Esophagus (tissue), 2 donors: ENCODE results near the gene DGKE. TPM values are rescaled to one million over a fixed set of nuclear protein-coding genes. Genes with fewer than 3 reads are reported as not detected.

Source experiments
- H3K27ac ChIP-seq, 2 donors: one replicate each; pipeline ENCODE4 v1.5.1; 2013; ENCODE audit warnings: low read depth in 2 of 2, mild to moderate bottlenecking in 2 of 2, inconsistent platforms in 1 of 2, low read length in 1 of 2, moderate library complexity in 1 of 2
- H3K27me3 ChIP-seq, 2 donors: one replicate each; pipeline ENCODE4 v1.6.1; 2013; ENCODE audit warnings: low read length in 2 of 2, control low read depth in 1 of 2, mild to moderate bottlenecking in 1 of 2; ENCODE audit not compliant: insufficient read depth in 2 of 2, control insufficient read depth in 1 of 2
- H3K36me3 ChIP-seq, 2 donors: one replicate each; pipeline ENCODE4 v1.6.1; 2013; ENCODE audit warnings: low read length in 1 of 2; ENCODE audit not compliant: control insufficient read depth in 2 of 2, insufficient read depth in 2 of 2
- H3K4me1 ChIP-seq, 2 donors: one replicate each; pipeline ENCODE4 v1.6.1; 2013; ENCODE audit warnings: low read length in 1 of 2; ENCODE audit not compliant: control insufficient read depth in 2 of 2, insufficient read depth in 2 of 2
- H3K4me3 ChIP-seq, 2 donors: one replicate each; pipeline ENCODE4 v1.5.1; 2013; ENCODE audit warnings: low read length in 2 of 2, mild to moderate bottlenecking in 2 of 2, low read depth in 1 of 2, moderate library complexity in 1 of 2
- H3K9me3 ChIP-seq, 2 donors: one replicate each; pipeline ENCODE4 v1.6.1; 2013; ENCODE audit warnings: mild to moderate bottlenecking in 2 of 2, low read depth in 1 of 2, low read length in 1 of 2, moderate library complexity in 1 of 2; ENCODE audit not compliant: control insufficient read depth in 2 of 2, insufficient read depth in 1 of 2
- WGBS, 2 donors: extraction: QIAGEN DNeasy Blood & Tissue Kit; methylation state at CpG; one replicate each; pipeline ENCODE4 v1.1.7; 2013; 5-methylcytosine and 5-hydroxymethylcytosine counted together
- polyA plus RNA-seq, 2 donors: library from polyadenylated mRNA; stranded (reverse); fragments of 200-250 nt; gene quantifications; one replicate each; pipeline ENCODE4 v1.2.3, GENCODE V29; 2013
- donor health status: healthy with polysubstance abuse.
- donor health status: Bipolar disorder and iron deficiency.

DGKE gene
- polyA plus RNA-seq, 2 donors, result 1.3 to 1.6 TPM

DNA sequence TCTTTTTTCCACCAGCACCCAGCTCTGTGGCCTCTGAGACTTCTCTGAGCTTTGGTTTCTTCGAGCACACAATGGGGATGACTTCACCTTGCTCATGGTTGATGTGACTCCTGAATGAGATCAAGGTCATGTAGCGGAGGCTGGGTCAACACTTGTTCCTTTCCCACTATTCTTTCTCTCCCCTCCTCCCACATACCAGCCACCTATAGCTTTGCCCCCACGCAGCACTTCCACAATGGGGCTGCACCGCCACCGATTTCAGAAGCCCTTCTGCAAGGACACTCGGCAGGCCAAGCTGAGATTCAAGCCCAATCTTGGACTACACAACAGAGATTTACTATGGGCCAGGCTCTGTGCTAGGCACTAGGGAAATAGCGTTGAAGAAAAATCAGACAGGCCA is 65.5 kb downstream of the DGKE start:
- no peak overlapping the region for H3K27ac ChIP-seq
- H3K9me3 ChIP-seq, result peaks cover 0 to 2% of the 10 kb centered on the region in 2 donors
- peaks cover 47 to 67% of the 10 kb centered on the region in 2 donors for H3K36me3 ChIP-seq
- H3K4me1 ChIP-seq, result no peaks in the 10 kb centered on the region
- WGBS, 2 donors, result 90 to 94% methylated on average over 7 of the region's 7 CpGs
- no peaks in the 10 kb centered on the region for H3K27me3 ChIP-seq
- H3K4me3 ChIP-seq, result no peak overlapping the region

DNA sequence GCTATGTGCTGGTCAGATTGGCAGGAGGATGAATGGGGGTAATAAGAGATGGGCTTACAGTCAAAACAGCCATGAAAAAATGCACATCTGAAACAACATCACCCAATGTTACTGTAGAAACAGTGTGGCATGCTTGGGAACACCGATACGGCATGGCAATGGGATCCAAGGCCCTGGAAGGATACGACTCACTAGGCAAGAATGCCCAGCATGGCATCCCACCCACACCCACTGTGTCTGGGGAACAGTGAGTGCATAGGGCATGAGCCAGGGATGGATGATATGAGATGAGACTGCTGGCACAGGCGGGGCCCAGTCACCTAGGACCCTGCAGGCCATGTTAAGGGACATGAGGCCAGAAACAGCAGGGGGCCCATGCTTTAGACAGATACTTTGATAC is 68.4 kb downstream of the DGKE start:
- Histone ChIP-seq H3K36me3 (peaks cover 39 to 61% of the 10 kb centered on the region in 2 donors), H3K27me3 (no peaks in the 10 kb centered on the region), H3K4me1 (no peaks in the 10 kb centered on the region), H3K27ac (no peak overlapping the region), H3K9me3 (peaks cover 0 to 2% of the 10 kb centered on the region in 2 donors), H3K4me3 (no peak overlapping the region)
- WGBS, 2 donors, result 86 to 93% methylated on average over 4 of the region's 4 CpGs

DNA sequence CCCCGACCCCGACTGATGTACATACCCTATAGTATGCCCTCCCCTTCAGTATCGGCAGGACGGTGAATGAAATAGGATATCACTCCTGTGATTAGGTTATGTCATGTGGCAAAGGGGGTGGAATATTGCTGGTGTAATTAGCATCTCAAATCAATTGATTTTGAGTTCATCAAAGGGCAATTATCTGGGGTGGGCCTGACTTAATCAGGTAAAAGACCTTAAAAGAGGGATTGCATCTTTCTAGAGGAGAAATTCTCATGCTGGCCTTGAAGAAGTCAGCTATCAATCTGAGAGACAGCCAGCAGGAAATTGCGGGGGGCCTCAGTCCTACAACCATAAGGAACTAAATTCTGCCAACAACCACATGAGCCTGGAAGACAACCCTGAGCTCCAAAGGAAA is 69.6 kb downstream of the DGKE start:
- H3K36me3 ChIP-seq, result peaks cover 38 to 56% of the 10 kb centered on the region in 2 donors
- no peak overlapping the region for H3K27ac ChIP-seq
- H3K9me3 ChIP-seq, result peaks cover 0 to 2% of the 10 kb centered on the region in 2 donors
- H3K4me3 ChIP-seq, result no peak overlapping the region
- H3K4me1 ChIP-seq, result peaks cover 0 to 2% of the 10 kb centered on the region in 2 donors
- H3K27me3 ChIP-seq, result no peaks in the 10 kb centered on the region
- WGBS, 2 donors, result 93 to 98% methylated on average over 5 of the region's 5 CpGs

DNA sequence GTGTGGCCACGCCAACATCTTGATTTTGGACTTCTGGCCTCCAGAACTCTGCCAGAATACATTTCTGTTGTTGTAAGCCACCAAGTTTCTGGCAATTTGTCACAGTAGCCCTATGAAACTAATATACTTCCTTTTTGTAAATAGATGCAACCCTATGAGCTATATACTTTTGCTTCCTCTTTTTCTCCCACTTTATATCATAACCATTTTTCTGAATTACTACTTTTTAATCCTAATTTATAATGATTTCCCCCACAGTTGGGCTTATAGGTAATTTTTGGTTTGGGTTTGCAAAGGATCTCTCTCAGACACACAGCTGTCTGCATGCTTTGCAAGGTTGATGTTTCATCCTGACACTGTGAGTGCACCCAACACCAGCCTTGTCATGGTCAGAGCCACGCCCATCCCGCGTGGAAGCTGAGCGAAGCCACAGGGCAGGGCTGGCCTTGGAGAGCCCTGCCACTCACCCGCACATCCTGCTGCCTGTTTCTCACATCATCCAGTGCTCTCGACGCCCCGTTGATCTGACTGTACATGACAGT is 74.1 kb downstream of the DGKE start:
- WGBS, 2 donors, result 57 to 63% methylated on average over 9 of the region's 9 CpGs
- Histone ChIP-seq H3K9me3 (no peaks in the 10 kb centered on the region), H3K4me1 (peaks cover 2 to 8% of the 10 kb centered on the region in 2 donors), H3K4me3 (no peak overlapping the region), H3K27ac (peak overlapping the region in 1 of 2 donors; percentile 62), H3K27me3 (no peaks in the 10 kb centered on the region), H3K36me3 (peaks cover 13 to 21% of the 10 kb centered on the region in 2 donors)

DNA sequence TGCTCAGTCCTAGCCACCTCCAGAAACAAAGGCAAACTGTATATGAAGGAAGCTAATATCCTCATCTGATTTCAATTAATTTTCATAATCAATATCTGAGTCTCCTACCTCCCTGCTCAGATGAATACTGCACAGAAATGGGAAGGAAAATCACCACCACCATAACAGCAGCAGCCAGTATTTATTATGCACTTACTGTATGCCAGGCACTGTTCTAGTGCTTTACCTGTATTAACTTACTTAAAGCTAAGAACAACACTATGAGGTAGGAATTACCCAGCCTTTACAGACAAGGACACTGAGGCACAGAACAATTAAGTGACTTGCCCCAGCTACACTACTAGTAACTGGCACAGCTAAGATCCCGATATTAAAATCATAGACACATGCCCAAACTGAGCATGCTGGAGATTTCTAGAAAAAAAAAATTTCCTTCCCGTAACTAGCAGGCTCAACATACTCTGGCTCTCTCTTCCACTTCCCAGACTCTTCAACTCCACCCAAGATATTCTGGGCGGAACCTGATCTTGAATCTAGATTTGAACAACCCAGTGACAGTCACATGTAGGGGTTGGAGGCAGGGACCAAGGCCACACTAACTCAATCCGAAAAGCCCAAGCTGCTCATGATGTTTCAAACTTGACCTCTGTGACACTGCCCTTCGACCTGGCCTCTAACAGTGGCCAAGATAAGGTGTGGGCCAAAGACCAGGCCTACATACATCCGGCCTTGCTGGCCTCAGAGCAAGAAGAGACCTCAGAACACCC is 76.0 kb downstream of the DGKE start:
- H3K4me3 ChIP-seq, result peak overlapping the region in 1 of 2 donors; percentile 12

DNA sequence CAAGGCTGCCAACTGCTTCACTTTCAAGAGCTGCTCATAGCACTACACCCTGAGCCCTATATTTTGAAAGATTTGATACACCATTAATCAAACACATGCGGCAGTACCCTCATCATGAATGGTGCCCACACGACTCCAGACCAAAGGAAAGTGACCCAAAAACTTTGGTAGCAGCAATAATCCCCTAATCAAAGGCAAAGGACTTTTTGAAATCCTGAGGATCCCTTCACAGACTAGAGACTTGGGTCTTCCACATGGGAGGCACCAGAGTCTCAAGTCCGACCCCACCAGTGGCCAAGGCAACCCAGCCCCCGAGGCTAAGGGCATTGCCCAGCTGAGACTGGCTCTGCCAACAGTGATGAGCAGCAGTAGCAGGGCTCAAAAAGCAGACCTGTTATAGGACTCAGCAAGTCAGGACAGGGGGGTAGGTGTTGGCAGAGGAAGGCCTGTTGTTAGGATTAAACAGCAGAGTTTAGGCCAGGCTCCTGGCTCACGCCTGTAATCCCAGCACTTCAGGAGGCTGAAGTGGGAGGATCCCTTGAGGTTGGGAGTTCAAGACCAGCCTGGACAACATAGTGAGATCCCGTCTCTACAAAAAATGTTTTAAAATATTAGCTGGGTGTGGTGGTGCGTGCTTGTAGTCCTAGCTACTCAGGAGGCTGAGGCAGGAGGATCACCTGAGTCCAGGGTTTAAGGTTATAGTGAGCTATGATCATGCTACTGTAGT is 76.7 kb downstream of the DGKE start:
- peak overlapping the region; percentile 4 to 8 for H3K27ac ChIP-seq
- H3K36me3 ChIP-seq, result peaks cover 6 to 11% of the 10 kb centered on the region in 2 donors
- H3K27me3 ChIP-seq, result no peaks in the 10 kb centered on the region
- WGBS, 2 donors, result 62 to 68% methylated on average over 7 of the region's 7 CpGs
- H3K4me3 ChIP-seq, result peak overlapping the region in 1 of 2 donors; percentile 12
- H3K9me3 ChIP-seq, result no peaks in the 10 kb centered on the region
- peaks cover 2 to 8% of the 10 kb centered on the region in 2 donors for H3K4me1 ChIP-seq

More for the DNA sequence above, 76.0 kb downstream of the DGKE start:
- Histone ChIP-seq H3K27ac (peak overlapping the region; percentile 8 to 38), H3K36me3 (peaks cover 6 to 11% of the 10 kb centered on the region in 2 donors), H3K27me3 (no peaks in the 10 kb centered on the region), H3K9me3 (no peaks in the 10 kb centered on the region), H3K4me1 (peaks cover 2 to 8% of the 10 kb centered on the region in 2 donors)
- WGBS, 2 donors, result 48 to 56% methylated on average over 6 of the region's 6 CpGs

DNA sequence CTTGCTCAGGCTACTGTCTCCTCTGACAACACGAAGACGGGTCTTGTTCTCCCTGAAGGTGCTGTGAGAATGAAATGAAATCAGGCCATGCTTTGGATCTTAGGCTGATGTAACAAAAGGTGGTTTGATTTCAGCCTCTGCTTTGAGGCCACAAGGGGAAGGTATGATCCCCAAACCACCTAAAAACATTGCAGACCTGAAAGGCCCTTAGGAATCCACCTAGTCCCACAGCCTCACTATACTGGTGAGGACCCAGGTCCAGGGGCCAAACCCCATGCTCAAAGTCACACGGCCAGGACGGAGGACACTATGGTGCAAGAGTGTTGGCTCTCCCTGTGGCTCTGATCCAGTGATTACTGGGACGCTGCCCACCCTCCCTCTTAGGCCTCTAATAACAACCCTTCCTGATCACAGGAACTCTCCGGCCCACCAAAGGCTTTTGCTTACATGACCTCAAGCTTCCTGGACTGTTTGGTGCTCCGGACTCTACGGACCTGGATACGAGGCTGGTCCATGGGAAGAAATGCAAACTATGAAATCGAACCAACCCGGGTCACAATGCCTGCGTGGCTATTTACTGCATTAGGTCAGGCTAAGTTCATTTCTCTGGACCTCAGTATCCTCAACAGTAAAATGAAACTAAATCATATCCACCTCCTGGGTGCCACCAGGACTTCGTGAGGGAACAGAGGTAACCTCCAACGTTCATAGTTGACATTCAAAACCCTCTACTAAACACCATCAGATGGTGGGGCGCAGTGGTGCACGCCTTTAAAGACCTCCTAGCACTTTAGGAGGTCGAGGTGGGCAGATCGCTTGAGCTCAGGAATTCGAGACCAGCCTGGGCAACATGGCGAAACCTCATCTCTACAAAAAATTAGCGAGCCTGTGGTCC is 78.4 kb downstream of the DGKE start:
- Histone ChIP-seq H3K9me3 (no peaks in the 10 kb centered on the region), H3K36me3 (peaks cover 0 to 5% of the 10 kb centered on the region in 2 donors), H3K4me1 (peaks cover 2 to 8% of the 10 kb centered on the region in 2 donors), H3K27ac (peak overlapping the region; percentile 28 to 69), H3K4me3 (peak overlapping the region; percentile 95 to 98), H3K27me3 (no peaks in the 10 kb centered on the region)
- WGBS, 2 donors, result 33 to 35% methylated on average over 21 of the region's 21 CpGs

DNA sequence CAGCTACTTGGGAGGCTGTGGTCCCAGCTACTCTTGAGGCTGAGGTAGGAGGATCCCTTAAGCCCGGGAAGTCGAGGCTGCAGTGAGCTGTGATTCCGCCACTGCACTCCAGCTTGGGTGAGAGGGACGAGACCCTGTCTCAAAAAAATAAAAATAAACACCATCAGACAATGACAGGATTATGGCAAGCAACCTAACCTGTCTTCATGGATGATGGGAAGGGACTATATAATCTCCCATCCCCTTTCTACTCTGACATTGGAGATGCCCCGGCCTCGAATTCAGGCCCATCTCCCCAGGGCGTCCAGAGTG is 79.0 kb downstream of the DGKE start:
- Histone ChIP-seq H3K36me3 (peaks cover 0 to 2% of the 10 kb centered on the region in 2 donors), H3K4me1 (peaks cover 2 to 8% of the 10 kb centered on the region in 2 donors), H3K27ac (peak overlapping the region; percentile 90 to 93), H3K4me3 (peak overlapping the region; percentile 95 to 98), H3K27me3 (no peaks in the 10 kb centered on the region), H3K9me3 (no peaks in the 10 kb centered on the region)
- WGBS, 2 donors, result 23% methylated on average over 7 of the region's 7 CpGs

DNA sequence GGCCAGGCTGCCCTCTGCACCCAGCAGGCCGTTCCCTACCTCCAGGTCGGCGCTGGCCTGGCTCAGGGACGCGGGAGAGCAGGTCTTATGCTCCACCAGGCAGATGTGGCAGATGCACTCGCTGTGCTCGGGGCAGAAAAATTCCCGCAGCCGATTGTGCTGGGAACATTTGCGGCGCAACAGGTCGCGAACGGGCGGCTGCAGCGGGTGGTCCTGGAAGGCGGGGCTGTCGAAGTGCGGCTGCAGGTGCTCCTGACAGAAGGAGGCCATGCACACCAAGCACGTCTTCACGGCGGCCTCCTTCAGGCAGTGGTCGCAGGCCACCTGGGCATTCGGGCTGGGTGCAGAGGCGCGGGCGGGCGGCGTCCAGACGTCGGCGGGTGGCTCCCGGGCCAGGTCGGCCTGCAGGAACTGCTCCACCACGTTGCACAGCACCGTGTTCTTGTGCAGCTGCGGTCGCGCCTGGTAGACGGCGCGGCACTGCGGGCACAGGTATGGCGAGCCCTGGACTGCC is 79.5 kb downstream of the DGKE start:
- peak overlapping the region; percentile 95 to 98 for H3K4me3 ChIP-seq
- no peaks in the 10 kb centered on the region for H3K27me3 ChIP-seq
- H3K4me1 ChIP-seq, result peaks cover 0 to 8% of the 10 kb centered on the region in 2 donors
- peaks cover 0 to 2% of the 10 kb centered on the region in 2 donors for H3K36me3 ChIP-seq
- WGBS, 2 donors, result 1% methylated on average over 44 of the region's 44 CpGs
- peak overlapping the region; percentile 90 to 93 for H3K27ac ChIP-seq
- H3K9me3 ChIP-seq, result no peaks in the 10 kb centered on the region
